Ishikawa (cell line): ENCODE measurements around the gene PDE4D.

Experiments used
- CEBPB ChIP-seq: IDR thresholded peaks from 2 replicates; pipeline ENCODE4 v1.6.1; 2012
- CREB1 ChIP-seq: IDR thresholded peaks from 2 replicates; pipeline ENCODE4 v1.6.1; 2012; ENCODE audit warnings: low read depth
- EGR1 ChIP-seq: IDR thresholded peaks from 2 replicates; pipeline ENCODE4 v1.6.1; 2012
- EP300 ChIP-seq: IDR thresholded peaks from 2 replicates; pipeline ENCODE4 v1.6.1; 2012; ENCODE audit warnings: borderline replicate concordance
- FOXM1 ChIP-seq: IDR thresholded peaks from 2 replicates; pipeline ENCODE4 v1.6.1; 2012; ENCODE audit warnings: low read depth, borderline replicate concordance
- NFIC ChIP-seq: IDR thresholded peaks from 2 replicates; pipeline ENCODE4 v1.6.1; 2012
- RAD21 ChIP-seq: IDR thresholded peaks from 2 replicates; pipeline ENCODE4 v1.6.1; 2012; ENCODE audit warnings: low read depth
- YY1 ChIP-seq: IDR thresholded peaks from 2 replicates; pipeline ENCODE4 v1.6.1; 2012; ENCODE audit warnings: low read depth
- ZBTB7A ChIP-seq: IDR thresholded peaks from 2 replicates; pipeline ENCODE4 v1.6.1; 2012; ENCODE audit warnings: low read depth
- TF ChIP-seq, protein P1 (sequence below): IDR thresholded peaks from 2 replicates; pipeline ENCODE4 v1.6.1; 2012
- TF ChIP-seq, protein P2 (sequence below): IDR thresholded peaks from 2 replicates; pipeline ENCODE4 v1.6.1; 2012; ENCODE audit warnings: low read depth, mild to moderate bottlenecking

DNA sequence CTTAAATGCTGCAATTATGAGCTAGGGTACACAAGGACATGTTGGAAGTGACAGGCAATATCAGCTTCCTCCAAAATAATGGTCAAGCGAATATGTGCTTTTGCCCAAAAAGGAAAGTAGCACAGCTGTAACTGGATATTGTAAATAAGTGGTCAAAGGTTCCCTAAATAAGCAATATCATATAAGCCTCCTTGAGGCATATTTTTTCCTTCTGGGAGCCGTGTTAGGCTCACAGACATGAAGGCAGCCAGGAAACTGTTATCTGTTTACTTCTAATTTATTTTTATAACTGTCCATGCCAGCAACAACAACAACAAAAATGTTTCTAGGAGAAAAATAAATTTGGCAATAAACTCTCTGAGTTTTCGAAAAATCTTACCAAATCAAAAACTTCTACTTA is 648.3 kb downstream of the PDE4D start:
- TF ChIP-seq ZBTB7A, result no peak
- TF ChIP-seq CEBPB, result no peak
- TF ChIP-seq YY1, result no peak
- TF ChIP-seq RAD21, result no peak
- no peak for TF ChIP-seq EGR1
- no peak for TF ChIP-seq EP300
- TF ChIP-seq, protein P1, sequence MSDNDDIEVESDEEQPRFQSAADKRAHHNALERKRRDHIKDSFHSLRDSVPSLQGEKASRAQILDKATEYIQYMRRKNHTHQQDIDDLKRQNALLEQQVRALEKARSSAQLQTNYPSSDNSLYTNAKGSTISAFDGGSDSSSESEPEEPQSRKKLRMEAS, result no peak
- TF ChIP-seq FOXM1, result no peak
- TF ChIP-seq CREB1, result no peak
- no peak for TF ChIP-seq NFIC
- TF ChIP-seq, protein P2, sequence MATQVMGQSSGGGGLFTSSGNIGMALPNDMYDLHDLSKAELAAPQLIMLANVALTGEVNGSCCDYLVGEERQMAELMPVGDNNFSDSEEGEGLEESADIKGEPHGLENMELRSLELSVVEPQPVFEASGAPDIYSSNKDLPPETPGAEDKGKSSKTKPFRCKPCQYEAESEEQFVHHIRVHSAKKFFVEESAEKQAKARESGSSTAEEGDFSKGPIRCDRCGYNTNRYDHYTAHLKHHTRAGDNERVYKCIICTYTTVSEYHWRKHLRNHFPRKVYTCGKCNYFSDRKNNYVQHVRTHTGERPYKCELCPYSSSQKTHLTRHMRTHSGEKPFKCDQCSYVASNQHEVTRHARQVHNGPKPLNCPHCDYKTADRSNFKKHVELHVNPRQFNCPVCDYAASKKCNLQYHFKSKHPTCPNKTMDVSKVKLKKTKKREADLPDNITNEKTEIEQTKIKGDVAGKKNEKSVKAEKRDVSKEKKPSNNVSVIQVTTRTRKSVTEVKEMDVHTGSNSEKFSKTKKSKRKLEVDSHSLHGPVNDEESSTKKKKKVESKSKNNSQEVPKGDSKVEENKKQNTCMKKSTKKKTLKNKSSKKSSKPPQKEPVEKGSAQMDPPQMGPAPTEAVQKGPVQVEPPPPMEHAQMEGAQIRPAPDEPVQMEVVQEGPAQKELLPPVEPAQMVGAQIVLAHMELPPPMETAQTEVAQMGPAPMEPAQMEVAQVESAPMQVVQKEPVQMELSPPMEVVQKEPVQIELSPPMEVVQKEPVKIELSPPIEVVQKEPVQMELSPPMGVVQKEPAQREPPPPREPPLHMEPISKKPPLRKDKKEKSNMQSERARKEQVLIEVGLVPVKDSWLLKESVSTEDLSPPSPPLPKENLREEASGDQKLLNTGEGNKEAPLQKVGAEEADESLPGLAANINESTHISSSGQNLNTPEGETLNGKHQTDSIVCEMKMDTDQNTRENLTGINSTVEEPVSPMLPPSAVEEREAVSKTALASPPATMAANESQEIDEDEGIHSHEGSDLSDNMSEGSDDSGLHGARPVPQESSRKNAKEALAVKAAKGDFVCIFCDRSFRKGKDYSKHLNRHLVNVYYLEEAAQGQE, result no peak
